HCT116 (cell line): Measurements from ENCODE around the gene SMIM23.

ENCODE experiments used
- POLR2A ChIP-seq: IDR thresholded peaks from 2 replicates; pipeline ENCODE4 v1.7.0; 2011; ENCODE audit warnings: borderline replicate concordance; ENCODE audit not compliant: insufficient read depth, insufficient read length; ENCODE audit errors: extremely low read depth
- RAD21 ChIP-seq: IDR thresholded peaks from 2 replicates; pipeline ENCODE4 v1.6.1; 2012; ENCODE audit warnings: low read depth, mild to moderate bottlenecking
- SIN3A ChIP-seq: IDR thresholded peaks from 2 replicates; pipeline ENCODE4 v1.6.1; 2012; ENCODE audit warnings: low read depth
- TCF7L2 ChIP-seq: IDR thresholded peaks from 2 replicates; pipeline ENCODE4 v1.7.0; 2011; ENCODE audit warnings: borderline replicate concordance, inconsistent platforms; ENCODE audit not compliant: insufficient read depth, insufficient read length; ENCODE audit errors: extremely low read depth
- TF ChIP-seq, protein P1 (sequence below): IDR thresholded peaks from 2 replicates; pipeline ENCODE4 v1.6.1; 2012
- TF ChIP-seq, protein P2 (sequence below), 3 experiments: fragments of 200-600 bp in 1 of 3; sonication (generic) in 1 of 3; IDR thresholded peaks in 2 of 3; conservative IDR thresholded peaks in 1 of 3; 2 replicates each; pipeline ENCODE4 v1.5.1; 2012 to 2017; ENCODE audit warnings: low read depth in 2 of 3, low read length in 2 of 3, antibody characterized with exemption in 1 of 3, borderline replicate concordance in 1 of 3, control low read depth in 1 of 3, mild to moderate bottlenecking in 1 of 3, mixed read lengths in 1 of 3, mixed run types in 1 of 3, moderate library complexity in 1 of 3; ENCODE audit not compliant: insufficient read depth in 1 of 3
- TF ChIP-seq, protein P3 (sequence below): IDR thresholded peaks from 2 replicates; pipeline ENCODE4 v1.6.1; 2012
- TF ChIP-seq, protein P4 (sequence below): IDR thresholded peaks from 2 replicates; pipeline ENCODE4 v1.6.1; 2012; ENCODE audit warnings: low read depth

DNA sequence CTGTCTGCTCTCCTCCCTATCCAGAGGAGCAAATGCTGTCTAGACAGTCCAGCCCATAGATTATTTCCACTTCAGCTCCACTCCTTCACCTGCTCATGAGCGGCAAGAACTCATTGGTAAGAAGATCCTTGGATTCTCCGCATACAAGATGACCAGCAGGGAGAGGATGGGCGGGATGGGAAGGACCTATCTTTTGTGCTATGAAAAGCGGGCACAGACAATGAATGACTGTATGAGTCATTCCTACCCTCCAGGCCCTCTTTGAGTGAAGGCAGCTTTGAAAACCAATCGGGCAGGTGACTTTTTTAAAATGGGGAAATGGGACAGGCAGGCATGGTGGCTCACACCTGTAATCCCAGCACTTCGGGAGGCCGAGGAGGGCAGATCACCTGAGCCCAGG lies 49.4 kb downstream of the SMIM23 start:
- TF ChIP-seq, protein P1, sequence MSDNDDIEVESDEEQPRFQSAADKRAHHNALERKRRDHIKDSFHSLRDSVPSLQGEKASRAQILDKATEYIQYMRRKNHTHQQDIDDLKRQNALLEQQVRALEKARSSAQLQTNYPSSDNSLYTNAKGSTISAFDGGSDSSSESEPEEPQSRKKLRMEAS = no peak
- TF ChIP-seq, protein P2, sequence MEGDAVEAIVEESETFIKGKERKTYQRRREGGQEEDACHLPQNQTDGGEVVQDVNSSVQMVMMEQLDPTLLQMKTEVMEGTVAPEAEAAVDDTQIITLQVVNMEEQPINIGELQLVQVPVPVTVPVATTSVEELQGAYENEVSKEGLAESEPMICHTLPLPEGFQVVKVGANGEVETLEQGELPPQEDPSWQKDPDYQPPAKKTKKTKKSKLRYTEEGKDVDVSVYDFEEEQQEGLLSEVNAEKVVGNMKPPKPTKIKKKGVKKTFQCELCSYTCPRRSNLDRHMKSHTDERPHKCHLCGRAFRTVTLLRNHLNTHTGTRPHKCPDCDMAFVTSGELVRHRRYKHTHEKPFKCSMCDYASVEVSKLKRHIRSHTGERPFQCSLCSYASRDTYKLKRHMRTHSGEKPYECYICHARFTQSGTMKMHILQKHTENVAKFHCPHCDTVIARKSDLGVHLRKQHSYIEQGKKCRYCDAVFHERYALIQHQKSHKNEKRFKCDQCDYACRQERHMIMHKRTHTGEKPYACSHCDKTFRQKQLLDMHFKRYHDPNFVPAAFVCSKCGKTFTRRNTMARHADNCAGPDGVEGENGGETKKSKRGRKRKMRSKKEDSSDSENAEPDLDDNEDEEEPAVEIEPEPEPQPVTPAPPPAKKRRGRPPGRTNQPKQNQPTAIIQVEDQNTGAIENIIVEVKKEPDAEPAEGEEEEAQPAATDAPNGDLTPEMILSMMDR (IDR thresholded peaks at IDR 0.05 in 2 of 3, conservative IDR thresholded peaks at IDR 0.05 in 1 of 3; ENCODE audit: borderline replicate concordance in 1 of 3, insufficient read depth in 1 of 3, low read depth in 2 of 3, low read length in 2 of 3) = no peak
- TF ChIP-seq, protein P3, sequence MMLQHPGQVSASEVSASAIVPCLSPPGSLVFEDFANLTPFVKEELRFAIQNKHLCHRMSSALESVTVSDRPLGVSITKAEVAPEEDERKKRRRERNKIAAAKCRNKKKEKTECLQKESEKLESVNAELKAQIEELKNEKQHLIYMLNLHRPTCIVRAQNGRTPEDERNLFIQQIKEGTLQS = no peak
- TF ChIP-seq RAD21 = no peak
- TF ChIP-seq, protein P4, sequence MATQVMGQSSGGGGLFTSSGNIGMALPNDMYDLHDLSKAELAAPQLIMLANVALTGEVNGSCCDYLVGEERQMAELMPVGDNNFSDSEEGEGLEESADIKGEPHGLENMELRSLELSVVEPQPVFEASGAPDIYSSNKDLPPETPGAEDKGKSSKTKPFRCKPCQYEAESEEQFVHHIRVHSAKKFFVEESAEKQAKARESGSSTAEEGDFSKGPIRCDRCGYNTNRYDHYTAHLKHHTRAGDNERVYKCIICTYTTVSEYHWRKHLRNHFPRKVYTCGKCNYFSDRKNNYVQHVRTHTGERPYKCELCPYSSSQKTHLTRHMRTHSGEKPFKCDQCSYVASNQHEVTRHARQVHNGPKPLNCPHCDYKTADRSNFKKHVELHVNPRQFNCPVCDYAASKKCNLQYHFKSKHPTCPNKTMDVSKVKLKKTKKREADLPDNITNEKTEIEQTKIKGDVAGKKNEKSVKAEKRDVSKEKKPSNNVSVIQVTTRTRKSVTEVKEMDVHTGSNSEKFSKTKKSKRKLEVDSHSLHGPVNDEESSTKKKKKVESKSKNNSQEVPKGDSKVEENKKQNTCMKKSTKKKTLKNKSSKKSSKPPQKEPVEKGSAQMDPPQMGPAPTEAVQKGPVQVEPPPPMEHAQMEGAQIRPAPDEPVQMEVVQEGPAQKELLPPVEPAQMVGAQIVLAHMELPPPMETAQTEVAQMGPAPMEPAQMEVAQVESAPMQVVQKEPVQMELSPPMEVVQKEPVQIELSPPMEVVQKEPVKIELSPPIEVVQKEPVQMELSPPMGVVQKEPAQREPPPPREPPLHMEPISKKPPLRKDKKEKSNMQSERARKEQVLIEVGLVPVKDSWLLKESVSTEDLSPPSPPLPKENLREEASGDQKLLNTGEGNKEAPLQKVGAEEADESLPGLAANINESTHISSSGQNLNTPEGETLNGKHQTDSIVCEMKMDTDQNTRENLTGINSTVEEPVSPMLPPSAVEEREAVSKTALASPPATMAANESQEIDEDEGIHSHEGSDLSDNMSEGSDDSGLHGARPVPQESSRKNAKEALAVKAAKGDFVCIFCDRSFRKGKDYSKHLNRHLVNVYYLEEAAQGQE = no peak
- no peak for TF ChIP-seq TCF7L2
- no peak for TF ChIP-seq POLR2A
- no peak for TF ChIP-seq SIN3A
